Neural cell (in vitro differentiated cells): Measurements from ENCODE around the gene NDUFS5. TPM values are rescaled to one million over a fixed set of nuclear protein-coding genes. Genes with fewer than 3 reads are reported as not detected.

Source experiments
- H2AFZ ChIP-seq: fragments of 200-600, 300-800 bp; sonication (generic), shearing (Covaris generic); 2 replicates; pipeline ENCODE4 v1.6.0; 2014; ENCODE audit warnings: low read depth, mild to moderate bottlenecking, antibody characterized with exemption, low read length, moderate library complexity
- H3F3A ChIP-seq: fragments of 200-600 bp; shearing (Covaris generic); 2 replicates; pipeline ENCODE4 v1.6.1; 2016; ENCODE audit warnings: mild to moderate bottlenecking, moderate library complexity, mixed read lengths, antibody characterized with exemption, low read length; ENCODE audit not compliant: insufficient read depth, poor library complexity, severe bottlenecking
- H3K27ac ChIP-seq: fragments of 200-600, 300-800 bp; sonication (generic), shearing (Covaris generic); 2 replicates; pipeline ENCODE4 v1.5.1; 2014; ENCODE audit warnings: mild to moderate bottlenecking, low read length, moderate library complexity
- H3K27me3 ChIP-seq: fragments of 300-800, 200-600 bp; sonication (generic), shearing (Covaris generic); 2 replicates; pipeline ENCODE4 v1.6.0; 2014; ENCODE audit warnings: mild to moderate bottlenecking, low read depth, low read length, moderate library complexity; ENCODE audit not compliant: insufficient read depth
- H3K36me3 ChIP-seq: fragments of 300-800, 200-600 bp; sonication (generic), shearing (Covaris generic); 2 replicates; pipeline ENCODE4 v1.5.1; 2014; ENCODE audit warnings: mild to moderate bottlenecking, antibody characterized with exemption, low read length, moderate library complexity; ENCODE audit not compliant: insufficient read depth
- H3K4me2 ChIP-seq: fragments of 300-800, 200-600 bp; sonication (generic), shearing (Covaris generic); 2 replicates; pipeline ENCODE4 v1.6.0; 2014; ENCODE audit warnings: mild to moderate bottlenecking, low read length
- H3K4me3 ChIP-seq: fragments of 300-800, 200-600 bp; sonication (generic), shearing (Covaris generic); 2 replicates; pipeline ENCODE4 v1.5.1; 2014; ENCODE audit warnings: mild to moderate bottlenecking, low read length, moderate library complexity
- H3K79me2 ChIP-seq: fragments of 200-600 bp; shearing (Covaris generic); replicated peaks from 2 replicates; pipeline ENCODE4 v1.6.0; 2014; ENCODE audit warnings: mild to moderate bottlenecking, low read length, moderate library complexity; ENCODE audit not compliant: insufficient read depth
- H3K9ac ChIP-seq: fragments of 300-800, 200-600 bp; sonication (generic), shearing (Covaris generic); 2 replicates; pipeline ENCODE4 v1.6.1; 2016; ENCODE audit warnings: mild to moderate bottlenecking, low read length, mixed read lengths
- H3K9me2 ChIP-seq: fragments of 200-600 bp; shearing (Covaris generic); 2 replicates; pipeline ENCODE4 v1.6.1; 2016; ENCODE audit warnings: mild to moderate bottlenecking, low read length, mixed read lengths; ENCODE audit not compliant: insufficient read depth
- H3K9me3 ChIP-seq: fragments of 200-600, 300-800 bp; sonication (generic), shearing (Covaris generic); 2 replicates; pipeline ENCODE4 v1.6.1; 2016; ENCODE audit warnings: mild to moderate bottlenecking, mixed run types, low read length, moderate library complexity, mixed read lengths
- H4K20me1 ChIP-seq: fragments of 200-600 bp; shearing (Covaris generic); 2 replicates; pipeline ENCODE4 v1.6.1; 2016; ENCODE audit warnings: mild to moderate bottlenecking, mixed run types; ENCODE audit not compliant: insufficient read depth
- CTCF ChIP-seq: fragments of 450-650 bp; IDR thresholded peaks from 2 replicates; pipeline ENCODE4 v1.5.1; 2014; ENCODE audit warnings: antibody characterized with exemption, mild to moderate bottlenecking, moderate library complexity; ENCODE audit not compliant: poor library complexity, severe bottlenecking
- EP300 ChIP-seq: fragments of 450-650 bp; conservative IDR thresholded peaks from 2 replicates; pipeline ENCODE4 v1.6.1; 2014; ENCODE audit warnings: antibody characterized with exemption, mild to moderate bottlenecking, moderate library complexity; ENCODE audit not compliant: poor library complexity, severe bottlenecking
- EZH2 ChIP-seq: fragments of 200-600, 300-800 bp; shearing (Covaris generic), sonication (generic); IDR thresholded peaks from 2 replicates; pipeline ENCODE4 v1.6.1; 2014; ENCODE audit warnings: antibody characterized with exemption, low read length, borderline replicate concordance, mild to moderate bottlenecking; ENCODE audit not compliant: insufficient read depth, poor library complexity, severe bottlenecking
- MXI1 ChIP-seq: fragments of 450-650 bp; conservative IDR thresholded peaks from 2 replicates; pipeline ENCODE4 v1.6.1; 2014; ENCODE audit warnings: antibody characterized with exemption, mild to moderate bottlenecking; ENCODE audit not compliant: poor library complexity, severe bottlenecking
- POLR2AphosphoS5 ChIP-seq: IDR thresholded peaks from 2 replicates; pipeline ENCODE4 v1.6.1; 2012
- RAD21 ChIP-seq: fragments of 450-650 bp; conservative IDR thresholded peaks from 2 replicates; pipeline ENCODE4 v1.6.1; 2014; ENCODE audit warnings: antibody characterized with exemption, mild to moderate bottlenecking, moderate library complexity
- REST ChIP-seq: IDR thresholded peaks from 2 replicates; pipeline ENCODE4 v1.6.1; 2012; ENCODE audit warnings: borderline replicate concordance
- SMC3 ChIP-seq: fragments of 450-650 bp; conservative IDR thresholded peaks from 2 replicates; pipeline ENCODE4 v1.6.1; 2014; ENCODE audit warnings: antibody characterized with exemption, mild to moderate bottlenecking, moderate library complexity; ENCODE audit not compliant: poor library complexity
- TAF1 ChIP-seq: IDR thresholded peaks from 2 replicates; pipeline ENCODE4 v1.6.1; 2012; ENCODE audit warnings: low read depth
- polyA plus RNA-seq: library from polyadenylated mRNA; depleted of rRNA; stranded (reverse); fragments of >200 nt; gene quantifications from 2 replicates; pipeline ENCODE4 v1.2.3, GENCODE V29; 2014

The NDUFS5 gene
- polyA plus RNA-seq, 1 donor from 2014 or later = 1,398 TPM

- no peak overlapping the region for H3K4me2 ChIP-seq
- no peaks in the 10 kb centered on the region for H3K9me3 ChIP-seq
- H3K79me2 ChIP-seq = no peaks in the 10 kb centered on the region
- TF ChIP-seq REST = no peak
- TF ChIP-seq MXI1 = no peak
- TF ChIP-seq EP300 = no peak
- no peaks in the 10 kb centered on the region for H3F3A ChIP-seq
- H3K27me3 ChIP-seq = no peaks in the 10 kb centered on the region
- no peaks in the 10 kb centered on the region for H3K9me2 ChIP-seq
- H3K27ac ChIP-seq = no peak overlapping the region
- no peaks in the 10 kb centered on the region for H3K36me3 ChIP-seq
- no peak overlapping the region for H3K9ac ChIP-seq
- no peaks in the 10 kb centered on the region for H4K20me1 ChIP-seq
- H2AFZ ChIP-seq = no peak overlapping the region
- no peak overlapping the region for H3K4me3 ChIP-seq
These were observed 35.8 kb downstream of the NDUFS5 start for GRCh38 chr1:39061951-39062350.

- TF ChIP-seq EP300 = no peak
- no peak for TF ChIP-seq CTCF
- no peak for TF ChIP-seq RAD21
- TF ChIP-seq SMC3 = no peak
- no peak for TF ChIP-seq MXI1
- no peak for TF ChIP-seq REST
- no peak for TF ChIP-seq EZH2
- TF ChIP-seq TAF1 = no peak
- TF ChIP-seq POLR2AphosphoS5 = no peak
- no peaks in the 10 kb centered on the region for H3F3A ChIP-seq
- H3K4me2 ChIP-seq = no peak overlapping the region
- no peaks in the 10 kb centered on the region for H3K36me3 ChIP-seq
- H3K9ac ChIP-seq = no peak overlapping the region
- no peaks in the 10 kb centered on the region for H3K9me2 ChIP-seq
- H3K27ac ChIP-seq = no peak overlapping the region
- H3K4me3 ChIP-seq = no peak overlapping the region
- no peaks in the 10 kb centered on the region for H3K79me2 ChIP-seq
- no peaks in the 10 kb centered on the region for H3K9me3 ChIP-seq
- H4K20me1 ChIP-seq = no peaks in the 10 kb centered on the region
- no peak overlapping the region for H2AFZ ChIP-seq
- H3K27me3 ChIP-seq = no peaks in the 10 kb centered on the region
These were observed 37.0 kb downstream of the NDUFS5 start for GRCh38 chr1:39063191-39063590.
